Measurements from ENCODE around the gene GRM1. TPM values are rescaled to one million over a fixed set of nuclear protein-coding genes. Genes with fewer than 3 reads are reported as not detected.

Gene GRM1
- total and polyA plus RNA-seq, 2 of the 4 experiments (the other 2 are of a cell fraction), result not detected

DNA sequence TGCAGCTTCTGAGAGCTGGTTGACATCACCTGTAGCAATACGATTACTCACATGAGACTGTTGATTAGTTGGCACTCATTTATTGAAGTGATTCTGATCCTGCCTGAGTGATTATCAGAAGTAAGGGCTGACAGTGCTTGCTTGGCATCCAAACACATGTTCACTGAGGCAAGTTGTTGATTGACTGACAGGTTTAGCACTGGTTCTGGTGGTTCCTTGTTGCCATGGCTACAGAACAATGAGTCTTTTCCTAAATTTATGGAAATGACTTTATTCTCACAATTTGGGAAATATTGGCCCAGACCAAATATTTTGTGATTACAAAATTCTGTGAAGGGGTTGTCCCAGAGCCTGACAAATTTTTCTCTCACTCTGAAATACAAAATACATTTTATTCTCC is 368.8 kb downstream of the GRM1 start:
- no peak overlapping the region for H3K4me3 ChIP-seq (ENCODE audit: insufficient read depth, low read depth, low read length)
- 75% methylated on average over 1 of the region's 1 CpG; no CpG with 5 or more reads in 1 of the 2 experiments for WGBS, 2 experiments (ENCODE audit: extremely low coverage in 2 of 2, insufficient read length in 1 of 2)
- in situ Hi-C loops (cut with MboI; ENCODE audit: low sequenced_read_pairs), result no loop called here

More for the DNA sequence above, 368.8 kb downstream of the GRM1 start:
- Histone ChIP-seq H3K9me1 (ENCODE audit: insufficient read depth, low read length) (no peaks in the 10 kb centered on the region), H3K27me3 (ENCODE audit: control insufficient read depth, insufficient read depth, low read length) (no peaks in the 10 kb centered on the region), H4K91ac (ENCODE audit: insufficient read depth, low read depth, low read length) (no peak overlapping the region), H3K18ac (ENCODE audit: low read depth, low read length) (no peak overlapping the region), H3K36me3 (ENCODE audit: control insufficient read depth, insufficient read depth, low read length) (no peaks in the 10 kb centered on the region), H4K20me1 (ENCODE audit: insufficient read depth, low read length) (no peaks in the 10 kb centered on the region), H3K4me1 (ENCODE audit: control insufficient read depth, insufficient read depth, low read length) (no peaks in the 10 kb centered on the region), H2BK15ac (ENCODE audit: low read depth, low read length) (no peak overlapping the region), H2AK9ac (replicated peaks; ENCODE audit: low read depth, low read length, poor library complexity) (no peak overlapping the region), H3K9ac (ENCODE audit: low read depth, low read length) (no peak overlapping the region), H2AFZ (replicated peaks; ENCODE audit: low read length, poor library complexity) (no peak overlapping the region), H3K27ac (ENCODE audit: insufficient read depth, low read length) (no peak overlapping the region), H4K8ac (ENCODE audit: low read depth in 2 of 2, low read length in 2 of 2) (no peak overlapping the region), H3K4ac (ENCODE audit: low read depth, low read length) (no peak overlapping the region), H3K14ac (replicated peaks; ENCODE audit: low read depth, low read length) (no peak overlapping the region), H2BK120ac (ENCODE audit: low read depth, low read length) (no peak overlapping the region), H3K79me1 (ENCODE audit: low read depth in 1 of 2, low read length in 2 of 2) (no peaks in the 10 kb centered on the region), H2AK5ac (ENCODE audit: low read depth, low read length) (no peak overlapping the region), H3K4me2 (ENCODE audit: low read depth, low read length) (no peak overlapping the region), H3K23ac (ENCODE audit: low read depth, low read length) (no peak overlapping the region), H2BK20ac (ENCODE audit: low read depth, low read length) (no peak overlapping the region), H3K56ac (ENCODE audit: extremely low read depth, insufficient read depth, low read length) (no peak overlapping the region), H4K5ac (ENCODE audit: low read depth, low read length) (no peak overlapping the region), H2BK5ac (ENCODE audit: low read depth, low read length, poor library complexity, severe bottlenecking) (no peak overlapping the region), H3K9me3 (ENCODE audit: control insufficient read depth, insufficient read depth, low read length) (peaks cover 5% of the 10 kb centered on the region; the same call in 1 of the 2 replicates)
- ChIA-PET POLR2A (ENCODE audit: unreplicated experiment) (no interaction called here), CTCF (no interaction called here)
- TF ChIP-seq BHLHE40 (IDR thresholded peaks at IDR 0.05; ENCODE audit: low read depth, low read length) (no peak), MAFK (IDR thresholded peaks at IDR 0.05; ENCODE audit: low read depth, low read length) (no peak), RAD21 (IDR thresholded peaks at IDR 0.05; ENCODE audit: low read length) (no peak)
- dilution Hi-C loops (cut with HindIII; ENCODE audit: low sequenced_read_pairs, unreplicated experiment), result no loop called here
- DNase-seq, result no peak
- no TSS peak for BruUV-seq (replicated peaks)
- intact Hi-C loops (cut with micrococcal nuclease), result no loop called here
- no peak for ATAC-seq (ENCODE audit: low read depth)

Measured in IMR-90 (cell line).